Epithelial cell of prostate (primary cell): Measurements from ENCODE around the gene NXN.
"Not testable (repeated sequence)": the region's sequence is repeated elsewhere in the genome, so short reads cannot be mapped to it uniquely, and the experiment has no call there.

Experiments
- DNase-seq: peaks from one replicate; pipeline ENCODE4 v3.0.0-alpha.2; 2011; ENCODE audit warnings: low read depth, low spot score
- H3K27ac ChIP-seq: fragments of 450-650 bp; 2 replicates; pipeline ENCODE4 v1.5.1; 2017; ENCODE audit warnings: mild to moderate bottlenecking

NXN gene

GRCh38 chr17:981292-981658 is 1.7 kb upstream of the NXN start:
- no peak overlapping the region for H3K27ac ChIP-seq
- no peak for DNase-seq

- H3K27ac ChIP-seq: no peak overlapping the region
- DNase-seq: no peak
Observed at GRCh38 chr17:980406-981291, 1.1 kb upstream of the NXN start.

DNA sequence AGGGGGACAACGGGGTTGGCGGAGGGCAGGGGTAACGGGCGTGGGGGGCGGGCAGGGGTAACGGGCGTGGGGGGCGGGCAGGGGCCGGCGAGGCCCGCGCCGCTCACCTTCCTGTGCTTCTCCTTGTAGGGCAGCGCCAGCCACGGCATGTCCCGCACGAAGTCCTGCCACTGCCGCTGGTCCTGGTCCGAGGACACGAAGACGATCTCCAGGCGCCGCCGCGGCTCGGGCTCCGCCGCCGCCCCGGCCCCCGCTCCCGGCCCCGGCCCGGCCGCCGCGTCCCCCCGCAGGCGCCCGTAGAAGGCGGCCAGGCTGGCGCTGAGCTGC is 401 bp downstream of the NXN start:
- H3K27ac ChIP-seq: peak overlapping the region; percentile 98
- no peak for DNase-seq

GRCh38 chr17:978103-979093 is 1.2 kb downstream of the NXN start:
- peak overlapping the region; percentile 98 for H3K27ac ChIP-seq
- DNase-seq: no peak

- no peak for DNase-seq
- H3K27ac ChIP-seq: peak overlapping the region; percentile 98
Observed at GRCh38 chr17:977166-977565, 2.4 kb downstream of the NXN start.

DNA sequence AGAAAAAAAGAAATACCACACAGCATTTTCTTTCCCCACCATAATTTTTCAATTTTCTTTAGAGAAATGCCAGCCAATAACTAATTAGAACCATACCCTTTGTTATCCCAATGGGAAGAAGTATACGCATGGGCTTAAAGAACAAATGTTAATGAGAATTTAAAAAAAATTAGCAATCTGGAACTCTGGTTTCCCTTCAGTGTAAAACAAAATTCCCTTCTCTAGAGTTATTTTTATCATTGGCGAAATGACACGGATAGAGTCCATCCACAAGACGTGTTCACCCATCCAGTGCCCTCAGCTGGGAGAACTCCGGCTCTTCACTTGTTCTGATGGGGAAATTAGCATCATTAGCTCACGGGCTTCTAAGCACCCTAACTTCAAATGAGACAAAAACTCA is 3.3 kb downstream of the NXN start:
- peak overlapping the region; percentile 98 for H3K27ac ChIP-seq

GRCh38 chr17:975371-975915 is 4.1 kb downstream of the NXN start:
- DNase-seq: no peak
- peak overlapping the region; percentile 98 for H3K27ac ChIP-seq

More for the DNA sequence above, 3.3 kb downstream of the NXN start:
- DNase-seq: no peak

- H3K27ac ChIP-seq: peak overlapping the region; percentile 98
- DNase-seq: not testable (repeated sequence)
Observed at GRCh38 chr17:974778-975177, 4.8 kb downstream of the NXN start.

DNA sequence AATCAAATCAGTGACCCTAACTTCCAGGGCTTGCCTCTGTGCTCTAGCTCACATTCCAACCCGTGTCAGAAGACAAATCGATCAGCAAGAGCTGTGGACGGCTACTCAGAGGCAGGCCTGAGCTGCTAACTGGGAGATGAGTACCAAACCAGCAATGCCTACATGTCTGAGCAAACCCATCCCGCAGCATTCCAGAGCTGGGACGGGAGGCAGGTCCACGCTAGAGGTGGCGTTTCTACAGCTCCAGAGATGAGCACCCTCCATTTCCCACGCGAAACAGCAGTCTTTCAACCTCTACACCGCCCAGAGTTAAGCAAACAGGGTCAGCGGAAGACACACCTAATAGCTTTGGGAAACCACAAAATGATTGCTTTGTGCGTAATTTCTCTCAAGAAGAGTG is 6.5 kb downstream of the NXN start:
- peak overlapping the region; percentile 98 for H3K27ac ChIP-seq
- peak; percentile 100 for DNase-seq

- not testable (repeated sequence) for DNase-seq
- peak overlapping the region; percentile 98 for H3K27ac ChIP-seq
Observed at GRCh38 chr17:971861-972260, 7.7 kb downstream of the NXN start.

GRCh38 chr17:970364-970763 is 9.2 kb downstream of the NXN start:
- DNase-seq: no peak
- H3K27ac ChIP-seq: peak overlapping the region; percentile 98

DNA sequence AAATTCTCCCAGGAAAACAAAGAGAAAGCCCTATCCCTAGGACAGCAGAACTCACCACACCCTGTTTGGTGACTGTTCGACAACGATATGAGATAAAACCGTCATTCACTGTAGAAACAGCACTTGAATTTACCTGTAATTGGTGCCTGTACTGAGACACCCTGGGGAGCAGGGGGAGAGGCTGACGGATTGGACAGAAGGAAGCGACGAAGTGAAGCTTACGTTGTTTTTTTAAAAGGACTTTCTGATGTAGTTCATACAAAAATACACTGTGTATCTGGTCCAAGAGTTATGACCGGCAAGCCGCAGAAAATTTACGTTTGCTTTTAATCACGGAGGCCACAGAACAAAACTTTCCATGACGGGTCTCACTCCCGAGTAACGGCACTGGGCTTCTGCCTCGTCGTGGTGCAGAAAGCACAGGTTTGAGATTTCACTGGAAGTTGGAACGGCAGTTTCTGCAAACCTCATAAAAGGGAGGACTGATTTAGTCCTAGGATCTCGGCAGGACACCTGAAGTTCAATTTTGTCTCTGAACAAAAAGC is 9.7 kb downstream of the NXN start:
- no peak for DNase-seq
- peak overlapping the region; percentile 98 for H3K27ac ChIP-seq

GRCh38 chr17:968812-969730 is 10.5 kb downstream of the NXN start:
- no peak for DNase-seq

GRCh38 chr17:967122-967521 is 12.5 kb downstream of the NXN start:
- H3K27ac ChIP-seq: no peak overlapping the region
- no peak for DNase-seq

More at GRCh38 chr17:968812-969730, 10.5 kb downstream of the NXN start:
- H3K27ac ChIP-seq: peak overlapping the region; percentile 98

DNA sequence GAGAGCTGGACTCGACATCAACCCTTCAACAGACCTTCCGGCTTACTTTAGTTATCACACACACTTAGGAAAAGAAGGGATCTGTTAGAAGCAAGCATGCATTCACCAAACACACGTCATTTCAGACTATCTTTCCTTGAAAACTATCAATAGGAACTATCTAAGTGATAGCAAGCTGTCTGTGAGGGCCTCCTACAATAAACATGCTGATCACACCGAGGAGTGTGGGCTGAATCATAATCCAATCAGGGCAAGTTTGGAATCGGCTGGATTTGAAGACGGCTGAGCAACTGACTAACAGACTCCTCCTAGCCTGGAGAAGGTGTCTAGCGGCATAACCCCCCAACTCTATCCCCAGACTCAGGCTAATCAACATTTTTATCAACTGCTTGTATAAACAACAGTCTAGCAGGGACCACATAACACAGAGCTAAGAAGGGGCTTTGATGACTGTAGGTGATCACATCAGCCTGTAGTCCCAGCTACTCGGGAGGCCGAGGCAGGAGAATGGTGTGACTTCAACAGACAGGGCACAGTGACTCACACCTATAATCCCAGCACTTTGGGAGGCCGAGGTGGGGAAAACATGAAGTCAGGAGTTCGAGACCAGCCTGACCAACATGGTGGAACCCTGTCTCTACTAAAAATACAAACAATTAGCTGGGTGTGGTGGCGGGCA is 14.1 kb downstream of the NXN start:
- H3K27ac ChIP-seq: no peak overlapping the region

DNA sequence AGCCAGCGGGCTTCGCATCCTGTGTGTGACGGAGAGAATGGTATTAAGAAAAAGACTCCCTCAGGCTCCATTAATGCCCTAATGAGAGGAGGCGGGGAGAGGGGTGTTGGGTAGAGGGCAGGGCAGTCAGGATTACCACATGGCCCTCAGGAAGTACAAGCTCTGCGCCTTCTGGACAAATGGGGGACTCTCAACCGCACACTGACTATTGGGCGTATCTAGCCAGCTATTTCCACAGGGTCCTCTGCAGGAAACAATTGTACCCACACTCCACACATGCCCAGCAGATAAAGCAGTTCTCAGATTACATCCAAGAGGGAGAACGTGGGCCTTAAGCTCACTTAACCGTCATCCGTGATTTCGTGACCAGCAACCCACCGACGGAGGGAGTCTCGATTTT is 14.7 kb downstream of the NXN start:
- DNase-seq: no peak
- no peak overlapping the region for H3K27ac ChIP-seq

More for the DNA sequence above, 14.1 kb downstream of the NXN start:
- no peak for DNase-seq

- H3K27ac ChIP-seq: no peak overlapping the region
- no peak for DNase-seq
Observed at GRCh38 chr17:962670-963069, 16.9 kb downstream of the NXN start.

DNA sequence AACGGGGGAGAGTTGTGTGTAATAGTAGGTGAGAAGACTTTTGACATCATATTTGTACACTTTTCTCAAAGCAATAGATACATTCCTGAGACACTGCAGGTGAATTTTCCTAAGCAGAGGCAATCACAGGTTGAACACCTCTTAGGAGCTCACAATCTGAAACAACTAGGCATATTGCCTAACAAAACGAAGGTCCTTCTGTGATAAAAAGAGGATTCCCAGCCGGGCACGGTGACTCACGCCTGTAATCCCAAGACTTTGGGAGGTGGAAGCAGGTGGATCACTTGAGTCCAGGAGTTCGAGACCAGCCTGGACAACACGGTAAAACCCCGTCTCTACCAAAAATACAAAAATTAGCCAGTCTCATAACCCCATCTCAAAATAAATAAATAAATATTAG is 17.4 kb downstream of the NXN start:
- H3K27ac ChIP-seq: no peak overlapping the region
- no peak for DNase-seq
